Mononuclear cell (primary cell): ENCODE results near the gene RUNX1. TPM values are rescaled to one million over a fixed set of nuclear protein-coding genes. Genes with fewer than 3 reads are reported as not detected.

Source experiments
- H3K27me3 ChIP-seq: 2 replicates; pipeline ENCODE4 v1.6.0; 2011; ENCODE audit warnings: low read length, control low read depth; ENCODE audit not compliant: insufficient read depth
- H3K4me1 ChIP-seq: 2 replicates; pipeline ENCODE4 v1.5.1; 2011; ENCODE audit warnings: mild to moderate bottlenecking, low read length, control low read depth; ENCODE audit not compliant: insufficient read depth
- H3K4me3 ChIP-seq: 2 replicates; pipeline ENCODE4 v1.5.1; 2011; ENCODE audit warnings: mild to moderate bottlenecking, low read length, moderate library complexity
- H3K9me3 ChIP-seq: 2 replicates; pipeline ENCODE4 v1.5.1; 2011; ENCODE audit warnings: low read depth, mild to moderate bottlenecking, control low read depth, low read length
- total RNA-seq: library from RNA; depleted of rRNA; stranded (reverse); fragments of >200 nt; gene quantifications from one replicate; pipeline ENCODE4 v1.2.3, GENCODE V29; 2012

Gene RUNX1
- total RNA-seq, 1 donor = 51.2 TPM

DNA sequence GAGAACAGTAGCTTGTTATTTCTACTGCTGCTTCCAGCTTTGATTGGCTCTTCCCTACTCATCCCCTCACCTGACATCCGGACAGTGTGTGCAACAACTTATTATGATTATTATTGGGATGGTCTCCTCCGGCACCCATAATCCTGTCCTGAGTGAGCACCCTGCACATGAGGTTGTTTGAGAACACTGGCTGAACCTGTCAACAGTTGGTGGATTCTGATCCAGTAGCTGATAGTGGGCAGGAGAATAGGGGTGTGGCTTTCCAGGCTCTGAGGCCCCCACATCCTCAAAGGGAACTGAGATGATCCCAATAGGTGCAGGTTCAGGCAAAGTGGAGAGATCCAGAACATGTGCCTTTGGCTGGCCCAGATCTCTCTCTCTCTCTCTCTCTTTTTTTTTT, 60.5 kb downstream of the RUNX1 start:
- peaks cover 84% of the 10 kb centered on the region for H3K4me1 ChIP-seq

DNA sequence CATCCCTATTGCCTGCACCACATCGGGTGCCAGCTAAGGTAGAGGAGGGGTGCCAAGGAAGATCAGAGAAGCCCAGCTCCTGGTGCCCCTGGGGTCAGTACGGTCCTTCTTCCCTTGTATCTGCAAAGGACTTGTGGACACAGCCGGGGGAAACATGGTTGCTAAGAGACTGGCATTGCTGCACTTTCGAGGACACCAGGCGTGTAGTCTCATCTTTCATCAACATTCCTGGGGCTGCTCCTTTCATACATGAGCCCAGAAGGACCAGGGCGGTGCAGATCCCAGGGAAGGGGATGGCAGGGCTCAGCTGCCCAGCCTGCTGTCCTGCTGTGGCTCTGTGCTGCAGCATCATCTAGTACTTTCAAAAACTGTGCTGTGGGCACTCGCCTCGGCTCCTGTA, 61.0 kb downstream of the RUNX1 start:
- Histone ChIP-seq H3K27me3 (no peaks in the 10 kb centered on the region), H3K9me3 (no peaks in the 10 kb centered on the region), H3K4me1 (peaks cover 87% of the 10 kb centered on the region), H3K4me3 (no peak overlapping the region)

More for the DNA sequence above, 60.5 kb downstream of the RUNX1 start:
- Histone ChIP-seq H3K9me3 (no peaks in the 10 kb centered on the region), H3K4me3 (no peak overlapping the region), H3K27me3 (no peaks in the 10 kb centered on the region)

GRCh38 chr21:34987501-34988072, 61.5 kb downstream of the RUNX1 start:
- H3K4me1 ChIP-seq = peaks cover 92% of the 10 kb centered on the region
- H3K4me3 ChIP-seq = no peak overlapping the region
- H3K9me3 ChIP-seq = no peaks in the 10 kb centered on the region
- H3K27me3 ChIP-seq = no peaks in the 10 kb centered on the region

DNA sequence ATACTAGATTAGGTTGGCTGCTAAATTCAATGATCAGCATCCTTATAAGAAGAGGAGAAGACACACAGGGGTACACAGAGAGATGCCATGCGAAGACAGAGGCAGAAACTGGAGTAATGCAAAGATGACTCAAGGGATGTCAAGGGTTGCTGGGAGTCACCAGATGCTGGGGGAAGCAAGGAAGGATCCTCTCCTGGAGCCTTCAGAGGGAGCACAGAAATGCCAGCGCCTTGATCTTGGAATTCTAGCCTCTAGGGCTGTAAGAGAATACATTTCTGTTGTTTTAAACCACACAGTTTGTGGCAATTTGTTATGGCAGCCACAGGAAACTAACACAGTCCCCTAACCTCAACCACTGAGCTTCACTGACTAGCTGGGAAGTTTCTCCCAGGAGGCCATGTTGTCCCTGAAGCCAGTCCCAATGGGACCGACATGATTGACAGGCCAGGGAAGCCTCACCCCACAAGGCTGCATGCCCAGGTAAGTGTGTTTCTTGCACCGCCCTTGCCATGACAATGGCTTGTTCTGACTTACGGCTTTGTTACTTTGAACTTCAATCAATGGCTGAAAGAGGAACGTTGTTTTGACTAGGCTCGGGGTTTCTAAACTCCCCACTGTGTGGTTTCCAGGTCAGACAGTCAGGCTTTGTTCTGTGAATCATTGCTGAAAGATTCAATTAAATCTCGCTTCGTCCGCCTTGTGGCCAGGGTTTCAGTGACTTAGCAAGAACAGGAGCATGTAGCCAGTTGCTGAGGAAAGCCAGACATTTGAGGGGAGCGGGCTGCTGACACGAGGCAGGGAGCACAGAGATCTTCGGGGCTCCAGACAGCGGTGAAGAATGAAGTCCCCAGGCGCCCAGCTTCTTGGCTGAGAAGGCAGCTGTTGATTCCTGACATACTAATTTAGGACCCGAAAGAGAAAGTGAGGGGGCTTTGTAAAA, 62.3 kb downstream of the RUNX1 start:
- H3K4me3 ChIP-seq = no peak overlapping the region
- H3K9me3 ChIP-seq = no peaks in the 10 kb centered on the region
- H3K4me1 ChIP-seq = peaks cover 89% of the 10 kb centered on the region
- H3K27me3 ChIP-seq = no peaks in the 10 kb centered on the region

DNA sequence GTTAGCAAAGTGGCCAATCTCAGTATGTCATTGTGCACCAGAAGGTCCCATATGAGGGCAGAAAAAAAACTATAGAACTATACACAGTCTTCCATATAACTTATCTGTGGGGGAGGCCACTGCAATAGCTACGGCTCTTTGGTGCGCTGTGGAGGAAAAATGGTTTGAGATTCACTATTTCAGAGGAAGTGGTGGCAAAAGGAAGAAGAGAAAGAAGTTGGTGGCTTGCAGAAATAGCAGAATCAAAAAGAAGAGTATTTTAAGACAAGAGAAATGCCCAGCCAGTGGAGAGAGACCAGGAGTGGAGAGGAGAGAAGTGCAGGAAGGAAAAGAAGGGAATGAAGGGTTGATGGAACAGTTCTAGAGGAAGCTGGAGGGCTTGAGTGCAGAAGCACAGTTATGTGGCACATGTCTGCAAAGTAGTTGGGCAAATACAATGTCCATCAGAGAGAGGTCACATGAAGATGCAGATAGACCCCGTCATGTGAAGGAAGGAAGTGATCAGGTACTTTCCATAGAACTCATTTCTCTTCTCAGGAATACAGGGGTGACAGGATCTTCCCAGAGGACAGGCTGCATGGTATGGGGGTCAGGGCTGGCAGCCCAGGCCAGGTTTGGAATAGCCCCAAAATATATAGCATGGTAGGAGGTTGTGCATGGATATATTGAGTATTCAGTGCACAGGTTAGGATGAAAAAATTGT, 64.6 kb downstream of the RUNX1 start:
- Histone ChIP-seq H3K4me1 (peaks cover 70% of the 10 kb centered on the region), H3K27me3 (no peaks in the 10 kb centered on the region), H3K4me3 (no peak overlapping the region), H3K9me3 (no peaks in the 10 kb centered on the region)

- Histone ChIP-seq H3K4me1 (peaks cover 64% of the 10 kb centered on the region), H3K4me3 (no peak overlapping the region), H3K27me3 (no peaks in the 10 kb centered on the region), H3K9me3 (no peaks in the 10 kb centered on the region)
These were observed 65.4 kb downstream of the RUNX1 start for GRCh38 chr21:34983680-34984086.

DNA sequence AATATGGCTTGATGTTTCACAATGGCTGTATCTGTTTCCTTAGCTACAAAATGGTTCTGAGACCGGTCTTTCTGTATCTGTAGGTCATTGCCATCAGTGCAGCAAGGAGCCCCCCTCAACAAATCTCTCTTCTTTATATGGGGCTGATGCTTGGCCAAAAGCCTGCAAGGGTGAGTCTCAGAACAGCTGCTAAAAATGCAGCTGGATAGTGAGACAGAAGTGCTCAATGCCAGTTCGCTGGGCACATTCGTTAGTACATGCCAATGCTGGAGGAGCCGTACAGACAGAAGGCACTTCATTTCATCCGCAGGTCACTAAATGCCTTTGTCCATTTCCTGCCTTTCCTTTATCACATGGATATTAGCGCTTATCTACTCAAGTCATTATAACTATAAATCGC, 67.3 kb downstream of the RUNX1 start:
- Histone ChIP-seq H3K9me3 (no peaks in the 10 kb centered on the region), H3K27me3 (no peaks in the 10 kb centered on the region), H3K4me3 (no peak overlapping the region), H3K4me1 (peaks cover 45% of the 10 kb centered on the region)

DNA sequence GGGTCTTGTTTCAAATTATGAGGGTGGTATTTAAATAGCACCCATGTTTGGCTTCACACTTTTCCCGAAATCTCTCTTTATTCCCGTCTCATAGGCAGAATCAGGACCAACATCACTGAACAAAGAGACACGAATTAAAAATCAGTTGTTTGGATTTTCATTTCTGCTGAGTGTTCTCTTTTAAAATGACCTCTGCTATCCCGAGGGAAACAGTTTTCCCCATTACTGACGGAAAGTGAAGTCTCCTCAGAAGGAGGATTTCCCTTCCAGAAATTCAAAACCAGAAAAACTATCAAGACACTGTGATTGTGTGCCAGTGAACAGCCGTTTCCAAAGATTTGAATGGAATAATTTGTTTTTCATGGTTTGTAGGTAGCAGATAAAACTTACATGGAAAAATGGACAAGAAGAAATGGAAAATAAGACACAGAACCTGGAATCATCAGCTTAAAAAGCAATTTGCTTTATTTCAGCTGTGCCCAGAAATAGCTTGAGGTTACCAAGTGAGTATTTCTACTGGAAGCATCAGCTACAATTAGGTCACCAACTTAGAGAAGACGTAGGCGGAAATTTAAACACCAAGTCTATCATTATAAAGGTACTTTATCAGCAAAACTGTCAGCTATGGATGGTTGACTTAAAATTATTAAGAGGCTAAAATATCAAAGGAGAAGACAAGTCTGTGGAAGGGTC, 68.5 kb downstream of the RUNX1 start:
- H3K4me1 ChIP-seq = peaks cover 33% of the 10 kb centered on the region
- H3K4me3 ChIP-seq = no peak overlapping the region
- H3K27me3 ChIP-seq = no peaks in the 10 kb centered on the region
- no peaks in the 10 kb centered on the region for H3K9me3 ChIP-seq

- no peaks in the 10 kb centered on the region for H3K9me3 ChIP-seq
- no peak overlapping the region for H3K4me3 ChIP-seq
- peaks cover 23% of the 10 kb centered on the region for H3K4me1 ChIP-seq
- H3K27me3 ChIP-seq = no peaks in the 10 kb centered on the region
These were observed 69.7 kb downstream of the RUNX1 start for GRCh38 chr21:34979383-34979782.

- H3K4me1 ChIP-seq = peaks cover 14% of the 10 kb centered on the region
- no peak overlapping the region for H3K4me3 ChIP-seq
- H3K9me3 ChIP-seq = no peaks in the 10 kb centered on the region
- H3K27me3 ChIP-seq = no peaks in the 10 kb centered on the region
These were observed 71.8 kb downstream of the RUNX1 start for GRCh38 chr21:34977333-34977732.

DNA sequence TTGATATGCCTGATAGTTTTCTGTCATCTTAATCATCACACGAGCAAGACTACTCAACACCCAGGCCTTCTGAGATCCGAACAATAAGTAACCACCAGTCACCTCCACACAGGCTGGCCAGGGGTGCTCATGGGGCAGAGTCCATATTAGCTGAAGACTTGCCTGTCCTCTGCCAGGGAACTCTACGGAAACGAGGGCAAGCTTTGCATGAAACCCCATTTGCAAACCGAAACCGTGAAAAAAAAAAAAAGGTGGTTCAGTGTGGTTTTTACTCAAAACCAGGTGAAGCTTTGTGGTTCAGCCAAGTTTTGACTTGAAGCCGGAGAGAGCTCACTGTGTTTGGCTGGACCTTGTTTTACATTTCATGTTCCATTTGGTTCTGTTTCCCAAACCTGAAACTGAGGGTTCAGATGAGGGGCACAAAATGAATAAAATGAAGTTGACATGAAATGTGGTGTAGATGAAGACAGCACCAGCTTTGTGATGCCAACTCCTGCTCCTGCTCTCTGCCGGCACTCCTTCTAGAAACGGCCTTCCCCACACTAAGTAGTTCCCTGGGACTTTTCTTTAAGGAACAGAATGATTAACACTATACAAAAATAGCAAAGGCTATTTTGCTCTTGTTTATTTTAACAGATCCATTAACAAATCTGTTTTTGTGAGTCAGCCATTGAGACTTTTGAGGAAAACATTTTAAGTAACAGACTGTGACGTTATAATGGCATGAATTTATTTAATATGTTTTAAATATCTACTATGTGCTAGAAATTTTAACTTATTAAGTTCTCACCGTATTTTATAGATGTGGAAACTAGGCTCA, 74.7 kb downstream of the RUNX1 start:
- H3K4me3 ChIP-seq = no peak overlapping the region

DNA sequence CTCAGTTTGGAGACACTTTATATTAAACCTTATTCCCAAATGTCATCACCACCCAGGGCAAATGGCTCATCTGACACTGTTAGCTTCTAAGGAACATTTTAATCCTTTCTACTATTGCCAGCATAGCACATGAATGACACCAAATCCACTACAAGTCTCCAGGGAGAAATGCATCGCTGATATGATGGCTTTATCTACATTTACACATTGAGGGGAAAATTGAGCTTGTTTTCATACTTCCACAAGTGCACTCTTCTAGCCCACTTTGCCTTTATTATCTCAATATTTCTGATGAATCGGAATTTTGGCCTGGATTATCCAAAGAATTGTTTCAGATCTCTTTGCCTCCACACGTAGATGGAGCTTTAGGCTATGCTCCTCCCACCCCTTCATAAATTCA, 75.4 kb downstream of the RUNX1 start:
- H3K4me1 ChIP-seq = peaks cover 37% of the 10 kb centered on the region
- H3K4me3 ChIP-seq = no peak overlapping the region
- no peaks in the 10 kb centered on the region for H3K9me3 ChIP-seq
- H3K27me3 ChIP-seq = no peaks in the 10 kb centered on the region

More for the DNA sequence above, 74.7 kb downstream of the RUNX1 start:
- Histone ChIP-seq H3K9me3 (no peaks in the 10 kb centered on the region), H3K27me3 (no peaks in the 10 kb centered on the region), H3K4me1 (peaks cover 30% of the 10 kb centered on the region)

GRCh38 chr21:34971656-34972055, 77.4 kb downstream of the RUNX1 start:
- Histone ChIP-seq H3K4me3 (no peak overlapping the region), H3K4me1 (peaks cover 57% of the 10 kb centered on the region), H3K9me3 (no peaks in the 10 kb centered on the region), H3K27me3 (no peaks in the 10 kb centered on the region)

DNA sequence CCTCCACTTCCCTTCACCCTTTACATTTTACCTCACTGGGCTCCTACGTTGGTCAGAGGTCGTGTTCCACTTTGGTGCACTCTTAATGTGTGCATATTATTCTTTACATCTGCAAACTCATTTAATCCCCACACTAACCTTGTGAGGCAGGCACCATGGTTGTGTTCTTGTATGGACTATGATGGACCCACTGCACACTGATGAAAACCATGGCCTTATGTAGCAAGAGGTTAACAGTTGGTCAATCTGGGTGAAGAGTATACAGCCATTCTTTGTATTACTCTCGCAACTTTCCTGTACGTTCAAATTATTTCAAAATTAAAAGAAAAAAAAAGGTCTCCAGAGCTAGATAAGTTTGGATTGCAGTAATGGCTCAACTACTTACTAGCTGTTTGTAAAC, 78.5 kb downstream of the RUNX1 start:
- Histone ChIP-seq H3K4me3 (no peak overlapping the region), H3K9me3 (no peaks in the 10 kb centered on the region), H3K4me1 (peaks cover 63% of the 10 kb centered on the region), H3K27me3 (no peaks in the 10 kb centered on the region)
